Cardiac fibroblast (primary cell): ENCODE data around the gene CCDC93.
"Not testable (repeated sequence)": the region's sequence is repeated elsewhere in the genome, so short reads cannot be mapped to it uniquely, and the experiment has no call there.

Experiments
- DNase-seq, 2 donors: peaks; one replicate each; pipeline versions ENCODE4 v3.0.0 to v3.0.0-alpha.2; 2010; ENCODE audit warnings: low read depth in 2 of 2
- H3K4me3 ChIP-seq, 2 donors: replicated peaks in 1 of 2; 1 replicate in 1 of 2; 2 replicates in 1 of 2; pipeline ENCODE4 v1.5.1; 2011; ENCODE audit warnings: low read depth in 2 of 2, low read length in 2 of 2, mild to moderate bottlenecking in 2 of 2, moderate library complexity in 1 of 2
- CTCF ChIP-seq: IDR thresholded peaks from one replicate; pipeline ENCODE4 v1.5.1; 2011; ENCODE audit warnings: low read depth, mild to moderate bottlenecking, low read length, inconsistent platforms

Gene CCDC93

GRCh38 chr2:117935456-117935855, 78.4 kb downstream of the CCDC93 start:
- no peak overlapping the region for H3K4me3 ChIP-seq
- no peak for TF ChIP-seq CTCF
- DNase-seq = no peak

- no peak overlapping the region for H3K4me3 ChIP-seq
These were observed 80.0 kb downstream of the CCDC93 start for GRCh38 chr2:117933884-117934354.

DNA sequence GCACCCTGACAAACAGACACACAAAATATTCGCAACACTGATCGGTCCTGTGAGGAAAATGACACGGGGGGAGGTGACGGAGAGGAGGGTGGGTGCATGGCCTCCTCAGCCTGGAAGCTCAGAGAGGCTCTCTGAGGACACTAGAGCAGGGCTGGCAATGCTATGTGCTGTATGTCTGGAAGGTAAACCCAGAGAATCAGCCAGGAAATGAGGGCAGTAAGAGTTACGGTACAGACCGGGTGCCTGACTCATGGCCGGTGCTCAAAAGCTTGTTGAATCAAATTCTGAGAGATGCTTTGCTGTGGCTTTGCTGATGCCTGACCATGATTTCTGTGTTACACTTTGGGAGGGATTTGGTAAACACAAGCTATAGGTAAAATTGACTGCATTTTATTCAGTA, 81.9 kb downstream of the CCDC93 start:
- TF ChIP-seq CTCF = no peak
- no peak overlapping the region for H3K4me3 ChIP-seq
- DNase-seq = no peak

More at GRCh38 chr2:117933884-117934354, 80.0 kb downstream of the CCDC93 start:
- no peak for DNase-seq
- TF ChIP-seq CTCF = no peak

GRCh38 chr2:117931266-117931665, 82.6 kb downstream of the CCDC93 start:
- DNase-seq = no peak
- no peak overlapping the region for H3K4me3 ChIP-seq
- TF ChIP-seq CTCF = no peak

GRCh38 chr2:117930775-117931174, 83.1 kb downstream of the CCDC93 start:
- DNase-seq = no peak

DNA sequence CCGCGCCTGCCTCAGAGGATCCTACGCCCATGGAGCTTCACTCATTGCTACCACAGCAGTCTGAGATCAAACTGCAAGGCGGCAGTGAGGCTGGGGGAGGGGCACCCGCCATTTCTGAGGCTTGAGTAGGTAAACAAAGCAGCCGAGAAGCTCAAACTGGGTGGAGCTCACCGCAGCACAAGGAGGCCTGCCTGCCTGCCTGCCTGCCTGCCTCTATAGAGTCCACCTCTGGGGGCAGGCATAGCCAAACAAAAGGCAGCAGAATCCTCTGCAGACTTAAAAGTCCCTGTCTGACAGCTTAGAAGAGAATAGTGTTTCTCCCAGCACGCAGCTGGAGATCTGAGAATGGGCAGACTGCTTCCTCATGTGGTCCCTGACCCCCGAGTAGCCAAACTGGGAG, 90.4 kb downstream of the CCDC93 start:
- H3K4me3 ChIP-seq, DNase-seq: not testable (repeated sequence)

More at GRCh38 chr2:117930775-117931174, 83.1 kb downstream of the CCDC93 start:
- no peak overlapping the region for H3K4me3 ChIP-seq
- TF ChIP-seq CTCF = no peak

- DNase-seq = no peak
- no peak for TF ChIP-seq CTCF
- H3K4me3 ChIP-seq = no peak overlapping the region
These were observed 92.3 kb downstream of the CCDC93 start for GRCh38 chr2:117921520-117921919.
